Esophagus squamous epithelium (tissue), 4 donors: ENCODE data around the gene DNAH9.

Experiments used
- POLR2A ChIP-seq, 4 donors: fragments of 450-650 bp; IDR thresholded peaks; one replicate each; pipeline ENCODE4 v1.6.1; 2017; ENCODE audit warnings: antibody characterized with exemption in 4 of 4, mild to moderate bottlenecking in 4 of 4, moderate library complexity in 3 of 4
- TF ChIP-seq, protein P1 (sequence below), 6 experiments: fragments of 450-650 bp in 4 of 6; fragments of 200-600 bp in 2 of 6; sonication (generic) in 2 of 6; IDR thresholded peaks; one replicate each; pipeline ENCODE4 v1.5.1; 2016 to 2019; ENCODE audit warnings: antibody characterized with exemption in 6 of 6, mild to moderate bottlenecking in 4 of 6, moderate library complexity in 4 of 6

DNA sequence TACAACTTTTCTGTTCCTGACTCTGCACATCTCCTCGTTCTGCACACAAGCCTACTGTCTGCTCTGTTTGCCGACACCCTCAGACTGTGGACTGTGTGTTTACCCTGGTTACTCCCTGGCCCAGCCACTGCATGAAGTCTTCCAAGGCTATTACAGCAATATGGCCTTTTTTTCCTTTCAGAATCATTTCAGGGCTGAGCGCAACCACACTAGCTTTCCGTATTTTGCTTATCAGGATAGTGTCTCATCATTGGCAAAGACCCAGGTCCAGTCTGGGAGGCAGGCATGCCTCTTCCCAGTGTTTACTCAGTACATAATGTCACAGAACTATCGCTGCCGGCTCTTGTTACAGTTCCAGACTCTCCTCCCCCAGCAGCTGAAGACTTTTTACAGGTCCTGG is 10.1 kb downstream of the DNAH9 start:
- TF ChIP-seq, protein P1, sequence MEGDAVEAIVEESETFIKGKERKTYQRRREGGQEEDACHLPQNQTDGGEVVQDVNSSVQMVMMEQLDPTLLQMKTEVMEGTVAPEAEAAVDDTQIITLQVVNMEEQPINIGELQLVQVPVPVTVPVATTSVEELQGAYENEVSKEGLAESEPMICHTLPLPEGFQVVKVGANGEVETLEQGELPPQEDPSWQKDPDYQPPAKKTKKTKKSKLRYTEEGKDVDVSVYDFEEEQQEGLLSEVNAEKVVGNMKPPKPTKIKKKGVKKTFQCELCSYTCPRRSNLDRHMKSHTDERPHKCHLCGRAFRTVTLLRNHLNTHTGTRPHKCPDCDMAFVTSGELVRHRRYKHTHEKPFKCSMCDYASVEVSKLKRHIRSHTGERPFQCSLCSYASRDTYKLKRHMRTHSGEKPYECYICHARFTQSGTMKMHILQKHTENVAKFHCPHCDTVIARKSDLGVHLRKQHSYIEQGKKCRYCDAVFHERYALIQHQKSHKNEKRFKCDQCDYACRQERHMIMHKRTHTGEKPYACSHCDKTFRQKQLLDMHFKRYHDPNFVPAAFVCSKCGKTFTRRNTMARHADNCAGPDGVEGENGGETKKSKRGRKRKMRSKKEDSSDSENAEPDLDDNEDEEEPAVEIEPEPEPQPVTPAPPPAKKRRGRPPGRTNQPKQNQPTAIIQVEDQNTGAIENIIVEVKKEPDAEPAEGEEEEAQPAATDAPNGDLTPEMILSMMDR (IDR thresholded peaks at IDR 0.05) = no peak
- TF ChIP-seq POLR2A (IDR thresholded peaks at IDR 0.05) = no peak
